ENCODE results near the gene MAP1B.
"Not testable (repeated sequence)": the region's sequence is repeated elsewhere in the genome, so short reads cannot be mapped to it uniquely, and the experiment has no call there.

Gene MAP1B

GRCh38 chr5:72170101-72170500 is 62.8 kb downstream of the MAP1B start:
- DNase-seq (ENCODE audit: low spot score) = no peak
- in situ Hi-C loops (cut with MboI; ENCODE audit: low pct_unique_long_range_greater_than_20kb, low sequenced_read_pairs, unreplicated experiment) = no loop called here
- TF ChIP-seq CTCF (IDR thresholded peaks at IDR 0.05; ENCODE audit: extremely low read depth, insufficient read depth, missing control alignments) = no peak

GRCh38 chr5:72171181-72171580 is 63.9 kb downstream of the MAP1B start:
- in situ Hi-C loops (cut with MboI; ENCODE audit: low pct_unique_long_range_greater_than_20kb, low sequenced_read_pairs, unreplicated experiment); DNase-seq (ENCODE audit: low spot score): not testable (repeated sequence)

GRCh38 chr5:72171667-72172066 is 64.4 kb downstream of the MAP1B start:
- in situ Hi-C loops (cut with MboI; ENCODE audit: low pct_unique_long_range_greater_than_20kb, low sequenced_read_pairs, unreplicated experiment) = no loop called here
- DNase-seq (ENCODE audit: low spot score) = no peak
- TF ChIP-seq CTCF (IDR thresholded peaks at IDR 0.05; ENCODE audit: extremely low read depth, insufficient read depth, missing control alignments) = no peak

GRCh38 chr5:72172786-72173185 is 65.5 kb downstream of the MAP1B start:
- no peak for TF ChIP-seq CTCF (IDR thresholded peaks at IDR 0.05; ENCODE audit: extremely low read depth, insufficient read depth, missing control alignments)
- DNase-seq (ENCODE audit: low spot score) = no peak
- in situ Hi-C loops (cut with MboI; ENCODE audit: low pct_unique_long_range_greater_than_20kb, low sequenced_read_pairs, unreplicated experiment) = no loop called here

- no peak for DNase-seq (ENCODE audit: low spot score)
- in situ Hi-C loops (cut with MboI; ENCODE audit: low pct_unique_long_range_greater_than_20kb, low sequenced_read_pairs, unreplicated experiment) = no loop called here
Observed at GRCh38 chr5:72177538-72177937, 70.3 kb downstream of the MAP1B start.

GRCh38 chr5:72179028-72179815 is 71.9 kb downstream of the MAP1B start:
- DNase-seq (ENCODE audit: low spot score) = no peak
- in situ Hi-C loops (cut with MboI; ENCODE audit: low pct_unique_long_range_greater_than_20kb, low sequenced_read_pairs, unreplicated experiment) = no loop called here
- TF ChIP-seq CTCF (IDR thresholded peaks at IDR 0.05; ENCODE audit: extremely low read depth, insufficient read depth, missing control alignments) = no peak

More at GRCh38 chr5:72177538-72177937, 70.3 kb downstream of the MAP1B start:
- no peak for TF ChIP-seq CTCF (IDR thresholded peaks at IDR 0.05; ENCODE audit: extremely low read depth, insufficient read depth, missing control alignments)

- in situ Hi-C loops (cut with MboI; ENCODE audit: low pct_unique_long_range_greater_than_20kb, low sequenced_read_pairs, unreplicated experiment) = no loop called here
- no peak for TF ChIP-seq CTCF (IDR thresholded peaks at IDR 0.05; ENCODE audit: extremely low read depth, insufficient read depth, missing control alignments)
- DNase-seq (ENCODE audit: low spot score) = no peak
Observed at GRCh38 chr5:72179816-72180440, 72.7 kb downstream of the MAP1B start.

All from GM13977 (cell line).